Measurements from ENCODE around the gene SDK2.

Gene SDK2, protein sequence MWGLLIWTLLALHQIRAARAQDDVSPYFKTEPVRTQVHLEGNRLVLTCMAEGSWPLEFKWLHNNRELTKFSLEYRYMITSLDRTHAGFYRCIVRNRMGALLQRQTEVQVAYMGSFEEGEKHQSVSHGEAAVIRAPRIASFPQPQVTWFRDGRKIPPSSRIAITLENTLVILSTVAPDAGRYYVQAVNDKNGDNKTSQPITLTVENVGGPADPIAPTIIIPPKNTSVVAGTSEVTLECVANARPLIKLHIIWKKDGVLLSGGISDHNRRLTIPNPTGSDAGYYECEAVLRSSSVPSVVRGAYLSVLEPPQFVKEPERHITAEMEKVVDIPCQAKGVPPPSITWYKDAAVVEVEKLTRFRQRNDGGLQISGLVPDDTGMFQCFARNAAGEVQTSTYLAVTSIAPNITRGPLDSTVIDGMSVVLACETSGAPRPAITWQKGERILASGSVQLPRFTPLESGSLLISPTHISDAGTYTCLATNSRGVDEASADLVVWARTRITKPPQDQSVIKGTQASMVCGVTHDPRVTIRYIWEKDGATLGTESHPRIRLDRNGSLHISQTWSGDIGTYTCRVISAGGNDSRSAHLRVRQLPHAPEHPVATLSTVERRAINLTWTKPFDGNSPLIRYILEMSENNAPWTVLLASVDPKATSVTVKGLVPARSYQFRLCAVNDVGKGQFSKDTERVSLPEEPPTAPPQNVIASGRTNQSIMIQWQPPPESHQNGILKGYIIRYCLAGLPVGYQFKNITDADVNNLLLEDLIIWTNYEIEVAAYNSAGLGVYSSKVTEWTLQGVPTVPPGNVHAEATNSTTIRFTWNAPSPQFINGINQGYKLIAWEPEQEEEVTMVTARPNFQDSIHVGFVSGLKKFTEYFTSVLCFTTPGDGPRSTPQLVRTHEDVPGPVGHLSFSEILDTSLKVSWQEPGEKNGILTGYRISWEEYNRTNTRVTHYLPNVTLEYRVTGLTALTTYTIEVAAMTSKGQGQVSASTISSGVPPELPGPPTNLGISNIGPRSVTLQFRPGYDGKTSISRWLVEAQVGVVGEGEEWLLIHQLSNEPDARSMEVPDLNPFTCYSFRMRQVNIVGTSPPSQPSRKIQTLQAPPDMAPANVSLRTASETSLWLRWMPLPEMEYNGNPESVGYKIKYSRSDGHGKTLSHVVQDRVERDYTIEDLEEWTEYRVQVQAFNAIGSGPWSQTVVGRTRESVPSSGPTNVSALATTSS (N-terminal part only)

GRCh38 chr17:73644145-73645049, at the start of gene SDK2:
Gene SDK2 (minus strand): TSS chr17:73644445. CDS start chr17:73644088, 357 bp downstream.
- Histone ChIP-seq H3K27ac (ENCODE audit: low read depth, low read length) (no peak within 1 kb of the TSS), H3K9ac (ENCODE audit: low read length) (no peak within 1 kb of the TSS), H3K27me3 (ENCODE audit: control insufficient read depth, insufficient read depth, low read length) (peaks cover 8% of the 10 kb centered on the region)

DNA sequence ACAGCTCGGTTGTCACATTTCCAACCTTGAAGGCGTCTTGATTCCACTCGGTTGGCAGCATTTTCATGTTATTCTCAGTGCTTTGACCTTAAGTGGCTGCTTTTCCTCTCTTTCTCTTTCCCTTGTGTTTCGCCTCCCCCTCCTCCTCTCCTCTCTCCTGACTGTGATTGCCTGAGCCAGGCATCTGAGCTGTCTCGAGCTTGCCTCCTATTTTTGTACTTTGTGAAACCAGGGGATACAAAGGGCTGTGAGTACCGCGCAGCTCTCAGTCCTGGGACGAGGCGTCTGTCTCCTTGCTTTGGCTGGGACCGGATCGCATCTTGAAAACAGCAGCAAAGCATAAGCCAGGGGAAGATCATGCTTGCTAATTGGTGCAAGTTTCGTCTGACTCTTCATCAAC, 48.8 kb upstream of the SDK2 start:
- Histone ChIP-seq H3K27ac (ENCODE audit: low read depth, low read length) (no peak overlapping the region), H3K4me3 (ENCODE audit: low read length) (no peak overlapping the region), H3K9ac (ENCODE audit: low read length) (no peak overlapping the region), H3K36me3 (ENCODE audit: control insufficient read depth, insufficient read depth, low read length) (no peaks in the 10 kb centered on the region), H3K4me1 (ENCODE audit: control insufficient read depth, insufficient read depth, low read length) (no peaks in the 10 kb centered on the region), H3K27me3 (ENCODE audit: control insufficient read depth, insufficient read depth, low read length) (no peaks in the 10 kb centered on the region)

More at GRCh38 chr17:73644145-73645049, at the start of gene SDK2:
- no peaks in the 10 kb centered on the region for H3K36me3 ChIP-seq (ENCODE audit: control insufficient read depth, insufficient read depth, low read length)
- peak within 1 kb of the TSS; percentile 61 for H3K4me3 ChIP-seq (ENCODE audit: low read length)
- H3K4me1 ChIP-seq (ENCODE audit: control insufficient read depth, insufficient read depth, low read length): no peaks in the 10 kb centered on the region

GRCh38 chr17:73691321-73691766, 47.1 kb upstream of the SDK2 start:
- Histone ChIP-seq H3K36me3 (ENCODE audit: control insufficient read depth, insufficient read depth, low read length) (no peaks in the 10 kb centered on the region), H3K9ac (ENCODE audit: low read length) (no peak overlapping the region), H3K27ac (ENCODE audit: low read depth, low read length) (no peak overlapping the region), H3K4me1 (ENCODE audit: control insufficient read depth, insufficient read depth, low read length) (no peaks in the 10 kb centered on the region), H3K4me3 (ENCODE audit: low read length) (no peak overlapping the region), H3K27me3 (ENCODE audit: control insufficient read depth, insufficient read depth, low read length) (no peaks in the 10 kb centered on the region)

DNA sequence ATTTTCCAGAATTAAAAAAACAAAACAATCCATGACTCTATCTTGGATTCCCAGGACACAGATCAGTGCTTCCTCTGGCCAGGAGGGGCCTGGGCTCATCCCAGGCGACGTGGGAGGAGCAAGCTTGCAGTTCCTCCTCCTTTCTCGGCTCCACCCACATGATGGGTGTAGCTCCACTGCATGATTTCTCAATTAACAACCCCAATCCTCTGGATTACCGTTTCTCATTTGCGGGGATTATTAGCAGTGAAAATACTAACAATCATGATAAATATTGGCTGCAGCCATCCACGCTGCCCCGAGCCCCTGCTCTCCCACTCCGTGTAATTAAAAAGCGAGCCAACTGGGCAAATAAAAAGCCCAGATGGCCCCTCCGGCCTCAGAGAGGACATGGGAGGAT, 46.4 kb upstream of the SDK2 start:
- Histone ChIP-seq H3K4me3 (ENCODE audit: low read length) (no peak overlapping the region), H3K36me3 (ENCODE audit: control insufficient read depth, insufficient read depth, low read length) (no peaks in the 10 kb centered on the region), H3K27me3 (ENCODE audit: control insufficient read depth, insufficient read depth, low read length) (no peaks in the 10 kb centered on the region), H3K9ac (ENCODE audit: low read length) (no peak overlapping the region), H3K27ac (ENCODE audit: low read depth, low read length) (no peak overlapping the region), H3K4me1 (ENCODE audit: control insufficient read depth, insufficient read depth, low read length) (no peaks in the 10 kb centered on the region)

GRCh38 chr17:73689596-73690275, 45.5 kb upstream of the SDK2 start:
- H3K27ac ChIP-seq (ENCODE audit: low read depth, low read length): no peak overlapping the region
- H3K9ac ChIP-seq (ENCODE audit: low read length): no peak overlapping the region
- no peaks in the 10 kb centered on the region for H3K36me3 ChIP-seq (ENCODE audit: control insufficient read depth, insufficient read depth, low read length)
- H3K4me3 ChIP-seq (ENCODE audit: low read length): no peak overlapping the region
- no peaks in the 10 kb centered on the region for H3K27me3 ChIP-seq (ENCODE audit: control insufficient read depth, insufficient read depth, low read length)
- H3K4me1 ChIP-seq (ENCODE audit: control insufficient read depth, insufficient read depth, low read length): no peaks in the 10 kb centered on the region

DNA sequence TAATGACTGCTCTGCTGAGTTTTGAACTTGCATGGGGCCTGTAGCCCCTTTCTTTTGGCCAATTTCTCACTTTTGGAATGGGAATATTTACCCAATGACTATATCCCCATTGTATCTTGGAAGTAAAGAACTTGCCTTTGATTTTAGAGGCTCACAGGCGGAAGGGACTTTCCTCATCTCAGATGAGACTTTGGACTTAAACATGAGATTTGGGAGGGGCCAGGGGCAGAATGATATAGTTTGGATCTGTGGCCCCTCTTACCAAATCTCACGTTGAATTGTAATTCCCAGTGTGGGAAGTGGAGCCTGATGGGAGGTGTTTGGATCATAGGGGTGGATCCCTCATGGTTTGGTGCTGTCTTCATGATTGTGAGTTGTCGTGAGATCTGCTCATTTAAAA, 42.7 kb upstream of the SDK2 start:
- H3K4me1 ChIP-seq (ENCODE audit: control insufficient read depth, insufficient read depth, low read length): no peaks in the 10 kb centered on the region
- no peaks in the 10 kb centered on the region for H3K36me3 ChIP-seq (ENCODE audit: control insufficient read depth, insufficient read depth, low read length)
- no peak overlapping the region for H3K4me3 ChIP-seq (ENCODE audit: low read length)
- no peak overlapping the region for H3K9ac ChIP-seq (ENCODE audit: low read length)
- no peak overlapping the region for H3K27ac ChIP-seq (ENCODE audit: low read depth, low read length)
- H3K27me3 ChIP-seq (ENCODE audit: control insufficient read depth, insufficient read depth, low read length): no peaks in the 10 kb centered on the region

GRCh38 chr17:73686126-73686525, 41.9 kb upstream of the SDK2 start:
- no peak overlapping the region for H3K9ac ChIP-seq (ENCODE audit: low read length)
- H3K27ac ChIP-seq (ENCODE audit: low read depth, low read length): no peak overlapping the region
- no peaks in the 10 kb centered on the region for H3K4me1 ChIP-seq (ENCODE audit: control insufficient read depth, insufficient read depth, low read length)
- no peaks in the 10 kb centered on the region for H3K36me3 ChIP-seq (ENCODE audit: control insufficient read depth, insufficient read depth, low read length)
- no peaks in the 10 kb centered on the region for H3K27me3 ChIP-seq (ENCODE audit: control insufficient read depth, insufficient read depth, low read length)
- H3K4me3 ChIP-seq (ENCODE audit: low read length): no peak overlapping the region

DNA sequence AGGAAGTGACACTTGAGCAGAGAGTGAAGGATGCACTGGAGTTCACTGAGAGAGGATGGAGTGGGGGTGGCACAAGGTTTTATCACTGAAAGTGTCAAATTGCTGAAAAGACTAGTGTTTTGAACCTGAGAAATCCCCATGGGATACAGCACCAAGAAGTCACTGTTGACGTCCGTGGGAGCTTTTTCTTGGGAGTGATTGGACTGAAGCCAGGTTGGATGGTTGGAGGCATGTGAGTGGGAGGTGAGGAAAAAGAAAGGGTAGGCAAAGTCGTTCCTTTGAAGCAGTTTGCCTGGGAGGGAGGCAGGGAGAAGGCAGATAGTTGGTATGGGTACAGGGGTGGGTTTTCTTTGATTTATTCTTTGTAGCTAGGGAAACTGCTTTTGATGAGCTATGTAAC, 39.9 kb upstream of the SDK2 start:
- H3K9ac ChIP-seq (ENCODE audit: low read length): no peak overlapping the region
- H3K27ac ChIP-seq (ENCODE audit: low read depth, low read length): no peak overlapping the region
- no peaks in the 10 kb centered on the region for H3K36me3 ChIP-seq (ENCODE audit: control insufficient read depth, insufficient read depth, low read length)
- H3K4me1 ChIP-seq (ENCODE audit: control insufficient read depth, insufficient read depth, low read length): no peaks in the 10 kb centered on the region
- H3K4me3 ChIP-seq (ENCODE audit: low read length): no peak overlapping the region
- H3K27me3 ChIP-seq (ENCODE audit: control insufficient read depth, insufficient read depth, low read length): no peaks in the 10 kb centered on the region

DNA sequence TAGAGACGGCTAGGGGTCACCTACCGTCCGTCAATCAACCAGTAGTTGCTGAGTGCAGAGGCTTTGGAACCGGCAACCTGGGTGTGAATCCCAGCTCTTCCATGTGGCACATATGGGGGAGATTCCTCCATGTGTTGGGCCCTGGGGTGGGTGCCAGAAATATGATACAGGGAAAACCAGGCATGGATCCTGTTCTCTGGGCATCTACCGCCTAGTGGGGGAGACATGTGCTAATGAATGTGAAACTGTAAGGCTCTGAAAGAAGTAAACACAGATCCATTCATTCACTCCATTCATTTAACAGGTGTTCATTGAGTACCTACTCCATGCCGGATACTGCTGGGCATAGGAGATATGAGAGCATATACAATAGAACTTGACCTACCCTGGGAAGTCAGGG, 39.5 kb upstream of the SDK2 start:
- Histone ChIP-seq H3K27me3 (ENCODE audit: control insufficient read depth, insufficient read depth, low read length) (no peaks in the 10 kb centered on the region), H3K27ac (ENCODE audit: low read depth, low read length) (no peak overlapping the region), H3K4me3 (ENCODE audit: low read length) (no peak overlapping the region), H3K4me1 (ENCODE audit: control insufficient read depth, insufficient read depth, low read length) (no peaks in the 10 kb centered on the region), H3K9ac (ENCODE audit: low read length) (no peak overlapping the region), H3K36me3 (ENCODE audit: control insufficient read depth, insufficient read depth, low read length) (no peaks in the 10 kb centered on the region)

DNA sequence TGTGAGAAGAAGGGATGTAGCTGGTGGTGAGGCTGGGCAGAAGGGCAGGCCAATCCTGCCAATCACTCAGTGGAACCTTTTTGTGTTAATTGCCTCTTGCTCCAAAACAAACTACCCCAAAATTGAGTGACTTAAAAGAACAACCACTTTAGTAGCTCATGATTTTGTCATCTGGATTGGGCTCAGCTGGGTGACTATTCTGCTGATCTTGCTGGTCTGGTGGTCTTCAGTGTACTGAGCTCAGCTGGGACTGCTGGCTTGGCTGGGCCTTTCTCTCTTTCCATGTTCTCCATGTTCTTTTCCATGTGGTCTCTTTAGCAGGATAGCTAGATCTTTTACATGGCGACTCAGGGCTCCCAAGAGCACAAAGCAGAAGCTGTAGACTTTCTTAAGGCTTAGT, 37.7 kb upstream of the SDK2 start:
- H3K27ac ChIP-seq (ENCODE audit: low read depth, low read length): no peak overlapping the region
- no peak overlapping the region for H3K9ac ChIP-seq (ENCODE audit: low read length)

DNA sequence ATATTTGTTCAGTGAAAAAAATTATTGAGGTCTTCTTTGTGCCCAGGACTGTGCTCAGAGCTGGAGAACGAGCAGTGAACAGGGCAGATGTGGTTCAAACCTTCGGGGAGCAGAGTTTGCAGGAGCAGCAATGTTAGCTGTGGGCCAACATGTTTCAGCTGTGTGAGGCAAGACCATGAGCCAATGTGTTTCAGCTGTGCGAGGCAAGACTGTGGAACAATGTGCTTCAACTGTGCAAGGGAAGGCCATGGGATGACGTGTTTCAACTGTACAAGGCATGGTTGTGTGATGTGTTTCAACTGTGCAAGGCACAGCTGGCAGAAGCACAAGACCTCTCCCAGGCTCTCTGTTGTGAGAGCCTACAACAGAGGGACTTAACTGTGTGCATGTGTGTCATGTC, 35.2 kb upstream of the SDK2 start:
- Histone ChIP-seq H3K36me3 (ENCODE audit: control insufficient read depth, insufficient read depth, low read length) (no peaks in the 10 kb centered on the region), H3K27ac (ENCODE audit: low read depth, low read length) (no peak overlapping the region), H3K4me1 (ENCODE audit: control insufficient read depth, insufficient read depth, low read length) (no peaks in the 10 kb centered on the region), H3K27me3 (ENCODE audit: control insufficient read depth, insufficient read depth, low read length) (no peaks in the 10 kb centered on the region), H3K4me3 (ENCODE audit: low read length) (no peak overlapping the region), H3K9ac (ENCODE audit: low read length) (no peak overlapping the region)

More for the DNA sequence above, 37.7 kb upstream of the SDK2 start:
- H3K36me3 ChIP-seq (ENCODE audit: control insufficient read depth, insufficient read depth, low read length): no peaks in the 10 kb centered on the region
- H3K4me1 ChIP-seq (ENCODE audit: control insufficient read depth, insufficient read depth, low read length): no peaks in the 10 kb centered on the region
- no peak overlapping the region for H3K4me3 ChIP-seq (ENCODE audit: low read length)
- no peaks in the 10 kb centered on the region for H3K27me3 ChIP-seq (ENCODE audit: control insufficient read depth, insufficient read depth, low read length)

All from rectal smooth muscle tissue (tissue), 1 donor.